AG08395 (cell line): ENCODE results near the gene SYNGR4.
"Not testable (repeated sequence)": the region's sequence is repeated elsewhere in the genome, so short reads cannot be mapped to it uniquely, and the experiment has no call there.

Experiments used
- DNase-seq: peaks from one replicate; pipeline ENCODE4 v3.0.0; 2012; ENCODE audit warnings: mixed read lengths, low spot score

Gene SYNGR4, protein sequence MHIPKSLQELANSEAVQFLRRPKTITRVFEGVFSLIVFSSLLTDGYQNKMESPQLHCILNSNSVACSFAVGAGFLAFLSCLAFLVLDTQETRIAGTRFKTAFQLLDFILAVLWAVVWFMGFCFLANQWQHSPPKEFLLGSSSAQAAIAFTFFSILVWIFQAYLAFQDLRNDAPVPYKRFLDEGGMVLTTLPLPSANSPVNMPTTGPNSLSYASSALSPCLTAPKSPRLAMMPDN

DNA sequence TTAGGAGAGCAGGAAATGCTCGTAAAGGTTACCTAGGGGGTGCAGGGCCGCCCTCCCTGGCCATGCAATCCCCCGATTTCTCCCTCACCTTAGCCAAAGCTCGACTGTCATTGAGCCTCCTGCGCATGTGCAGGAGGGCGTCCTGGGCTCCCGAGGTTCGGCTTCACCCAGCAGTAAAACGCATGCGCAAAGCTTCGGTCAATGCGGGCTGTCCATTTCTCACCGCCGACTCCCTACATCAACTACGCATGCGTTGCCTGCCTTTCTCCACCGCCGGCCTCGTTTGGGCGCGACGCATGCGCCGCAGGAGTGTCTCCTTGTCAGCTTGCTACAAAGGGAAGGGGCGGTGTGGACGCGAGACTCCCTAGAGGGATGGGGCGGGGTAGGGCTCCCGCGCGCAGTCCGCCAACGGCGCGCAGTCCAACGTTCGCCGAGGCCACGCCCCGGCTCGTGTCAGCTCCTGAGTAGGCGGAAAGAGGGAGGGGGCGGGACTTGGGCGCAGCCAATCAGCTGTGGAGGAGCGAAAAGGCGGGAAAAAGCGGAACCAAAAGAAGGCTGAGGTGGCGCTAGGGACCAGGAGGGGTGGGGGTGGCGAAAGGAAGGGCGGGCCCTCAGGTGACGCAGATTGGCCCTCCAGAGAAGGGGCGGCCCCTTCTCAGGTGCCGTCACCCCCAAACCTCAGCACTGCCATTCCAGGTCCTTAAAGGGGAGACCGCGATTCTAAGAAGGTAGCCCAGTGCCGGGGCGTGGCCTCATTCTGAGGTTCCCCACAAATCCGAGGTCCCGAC, at the start of gene SYNGR4, which contains the start of gene TMEM143:
Gene SYNGR4, plus strand, starts transcription at position 558 of the 788 bp plus-strand sequence. CDS start 1,476 bp downstream, outside the sequence.
Gene TMEM143, minus strand, starts transcription at position 131 of the 788 bp plus-strand sequence. Its CDS starts 20 bp downstream, at position 111.
- peak; percentile 100 for DNase-seq

DNA sequence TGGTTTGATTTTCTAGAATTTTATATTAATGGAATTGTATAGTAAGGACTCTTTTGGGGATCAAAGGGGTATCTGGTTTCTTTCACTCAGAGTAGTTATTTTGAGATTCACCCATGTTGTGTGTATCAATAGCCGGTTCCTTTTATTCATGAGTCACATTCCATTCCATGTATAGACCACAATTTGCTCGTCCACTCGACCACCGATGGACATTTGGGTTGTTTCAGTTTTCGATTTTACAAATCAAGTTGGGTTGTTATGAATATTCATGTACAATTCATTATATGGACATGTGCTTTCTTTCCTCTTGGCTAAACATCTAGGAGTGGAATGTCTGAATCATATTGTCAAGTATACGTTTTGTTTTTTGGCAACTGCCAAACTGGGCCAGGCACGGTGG, 48.5 kb upstream of the SYNGR4 start:
- no peak for DNase-seq

DNA sequence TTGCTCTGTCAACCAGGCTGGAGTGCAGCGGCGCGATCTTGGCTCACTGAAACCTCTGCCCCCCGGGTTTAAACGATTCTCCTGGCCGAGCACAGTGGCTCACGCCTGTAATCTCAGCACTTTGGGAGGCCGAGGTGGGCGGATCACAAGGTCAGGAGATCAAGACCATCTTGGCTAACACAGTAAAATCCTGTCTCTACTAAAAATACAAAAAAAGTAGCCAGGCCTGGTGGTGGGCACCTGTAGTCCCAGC, 46.5 kb upstream of the SYNGR4 start:
- DNase-seq, result not testable (repeated sequence)

DNA sequence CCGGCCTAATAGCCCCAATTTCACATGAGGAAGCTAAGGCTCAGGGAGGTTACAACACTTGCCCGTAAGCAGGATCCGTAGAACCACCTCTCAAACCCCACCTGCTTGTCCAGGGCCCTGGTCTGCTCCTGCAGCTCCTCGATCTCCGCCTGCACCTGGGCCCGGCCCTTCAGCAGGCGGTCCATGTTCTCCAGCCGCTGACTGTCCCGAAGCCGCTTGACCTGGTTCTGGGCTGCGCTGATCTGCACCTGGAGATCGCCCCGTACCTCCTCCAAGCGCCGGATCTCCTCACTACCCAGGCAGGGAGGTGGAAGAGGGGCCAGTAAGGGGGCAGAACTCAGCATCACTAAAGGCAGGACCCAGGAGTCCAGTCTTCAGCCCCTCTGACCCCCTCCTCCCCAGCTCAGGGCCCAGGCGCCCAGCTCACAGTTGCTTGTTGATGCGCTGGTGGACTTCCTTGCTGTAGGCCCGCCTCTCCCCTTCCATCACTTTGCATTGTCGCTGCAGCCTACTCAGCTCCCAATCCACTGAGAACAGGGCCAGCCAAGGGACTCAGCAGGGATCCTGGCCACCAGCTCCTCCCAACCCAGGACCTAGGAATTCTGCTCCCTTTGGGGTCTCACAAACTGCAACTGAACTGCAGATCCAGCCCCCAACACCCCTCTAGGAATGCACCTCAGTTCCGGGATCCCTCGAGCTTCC, 45.7 kb upstream of the SYNGR4 start:
- no peak for DNase-seq

DNA sequence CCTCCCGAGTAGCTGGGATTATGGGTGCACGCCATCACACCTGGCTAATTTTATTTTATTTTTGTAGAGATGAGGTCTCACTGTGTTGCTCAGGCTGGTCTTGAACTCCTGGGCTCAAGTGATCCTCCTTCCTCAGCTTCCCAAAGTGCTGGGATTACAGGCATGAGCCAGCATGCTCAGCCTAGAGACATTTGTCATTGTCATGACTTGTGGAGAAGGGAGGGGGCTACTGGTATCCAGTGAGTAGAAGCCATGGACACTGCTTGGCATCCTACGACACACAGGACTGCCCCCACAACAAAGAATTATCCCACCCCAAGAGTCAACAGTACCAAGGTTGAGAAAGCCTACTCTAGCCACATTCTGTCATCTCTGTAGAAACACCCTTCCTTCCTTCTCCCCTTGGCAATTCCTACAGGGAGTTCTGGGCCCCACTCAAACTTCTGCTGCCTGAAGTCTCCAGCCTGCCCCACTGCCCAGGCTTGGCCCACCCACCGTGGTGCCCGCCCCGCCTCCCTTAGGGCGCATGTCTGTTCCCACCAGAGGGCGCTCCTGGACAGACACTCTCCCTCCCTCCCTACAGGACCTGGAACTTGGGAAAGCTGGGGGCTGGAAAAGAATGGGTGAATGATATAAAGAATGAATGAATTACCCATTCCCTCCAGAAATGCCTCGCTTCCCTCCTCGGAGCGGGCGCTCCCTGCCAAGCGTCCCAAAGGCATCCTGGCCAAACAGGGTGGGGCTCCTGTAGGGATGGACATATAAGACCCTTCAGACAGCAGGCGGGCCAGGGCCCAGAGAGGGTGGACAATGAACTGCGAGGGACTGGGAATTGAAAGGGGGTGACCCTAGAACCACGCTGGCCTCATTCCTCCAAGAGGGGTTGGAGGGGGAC, 44.3 kb upstream of the SYNGR4 start:
- DNase-seq, result peak; percentile 72

DNA sequence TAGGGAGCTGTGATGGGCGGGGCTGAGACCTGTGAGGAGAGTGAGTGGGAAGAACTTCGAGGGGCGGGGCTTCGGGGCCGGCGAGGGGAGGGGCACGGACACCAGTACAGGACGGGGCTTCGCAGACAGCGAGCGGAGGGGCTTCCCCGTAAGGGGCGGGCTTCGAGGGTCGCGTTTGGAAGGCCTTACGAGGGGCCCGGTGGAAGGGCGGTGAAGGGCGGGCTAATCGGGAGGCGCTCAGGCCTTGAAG, 42.9 kb upstream of the SYNGR4 start:
- peak; percentile 90 for DNase-seq

DNA sequence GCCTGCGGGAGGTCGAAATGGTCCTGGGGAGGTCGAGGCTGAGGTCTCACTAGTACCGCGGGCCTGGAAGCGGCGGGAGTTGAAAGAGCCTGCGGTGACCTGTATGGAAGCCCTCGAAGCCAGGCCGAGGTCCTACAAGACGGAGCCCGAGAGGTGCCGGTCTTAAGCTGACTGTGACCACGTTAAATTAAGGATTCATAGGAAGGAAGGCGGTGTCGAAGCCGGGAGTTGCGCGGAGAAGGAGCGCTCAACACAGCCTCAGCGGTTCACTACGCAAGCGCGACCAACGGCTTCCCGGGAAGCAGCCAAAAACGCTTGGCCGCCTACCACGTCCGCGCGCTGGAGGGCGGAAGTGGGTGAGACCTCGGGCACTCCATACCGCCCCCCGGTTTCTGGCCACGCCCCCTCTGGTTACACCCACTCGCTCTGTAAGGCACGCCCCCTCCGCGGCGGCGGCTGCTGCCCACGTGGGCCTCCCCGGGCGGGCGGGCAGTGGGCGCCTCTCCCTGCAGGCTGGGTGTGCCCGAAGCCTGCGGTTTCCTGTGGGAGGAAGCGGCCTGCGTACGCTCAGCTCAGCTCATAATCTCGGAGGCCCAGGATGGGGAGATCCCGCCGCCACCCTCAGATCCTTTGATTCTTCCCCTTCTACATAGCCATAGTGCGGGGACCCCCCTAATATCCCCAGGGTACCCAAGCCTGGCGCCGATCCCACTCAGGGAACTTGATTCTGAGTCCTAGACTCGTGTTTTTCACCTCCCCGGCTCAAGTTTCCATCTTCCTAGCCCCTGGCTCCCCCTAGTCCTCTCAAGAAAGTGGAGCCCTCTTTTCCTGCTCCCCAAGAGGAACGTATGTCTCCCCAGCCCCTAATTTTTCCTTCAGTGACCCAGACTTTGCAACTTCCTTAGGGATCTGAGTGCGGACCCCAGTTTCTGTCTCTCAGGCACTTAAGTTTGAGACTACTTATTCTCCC, 42.3 kb upstream of the SYNGR4 start:
- peak; percentile 99 for DNase-seq

DNA sequence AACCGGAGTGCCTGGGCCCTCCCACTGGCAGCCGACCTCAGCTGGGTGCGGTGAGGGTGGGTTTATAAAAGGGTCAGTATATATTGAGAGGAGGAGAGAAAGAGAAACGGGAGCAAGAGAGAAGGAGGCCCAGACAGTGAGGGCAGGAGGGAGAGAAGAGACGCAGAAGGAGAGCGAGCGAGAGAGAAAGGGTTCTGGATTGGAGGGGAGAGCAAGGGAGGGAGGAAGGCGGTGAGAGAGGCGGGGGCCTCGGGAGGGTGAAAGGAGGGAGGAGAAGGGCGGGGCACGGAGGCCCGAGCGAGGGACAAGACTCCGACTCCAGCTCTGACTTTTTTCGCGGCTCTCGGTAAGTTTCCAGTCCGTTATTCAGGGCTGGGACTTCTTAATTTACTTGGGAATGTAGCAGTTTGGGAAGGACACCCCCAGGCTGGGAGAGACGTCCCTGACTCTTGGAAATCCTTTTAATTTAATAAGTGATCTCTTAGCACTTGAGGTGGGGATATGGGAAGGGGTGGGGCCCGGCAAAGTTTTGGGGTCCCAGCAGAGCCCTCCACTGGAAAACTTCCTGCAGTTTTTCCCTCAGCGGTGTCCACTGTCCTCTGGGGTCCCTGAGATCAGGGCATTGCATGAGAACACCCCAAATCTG, 38.8 kb upstream of the SYNGR4 start, which contains the start of gene EMP3:
Gene EMP3, plus strand, starts transcription at position 288 of the 646 bp plus-strand sequence. CDS start 1,293 bp downstream, outside the sequence.
- DNase-seq, result peak; percentile 88

DNA sequence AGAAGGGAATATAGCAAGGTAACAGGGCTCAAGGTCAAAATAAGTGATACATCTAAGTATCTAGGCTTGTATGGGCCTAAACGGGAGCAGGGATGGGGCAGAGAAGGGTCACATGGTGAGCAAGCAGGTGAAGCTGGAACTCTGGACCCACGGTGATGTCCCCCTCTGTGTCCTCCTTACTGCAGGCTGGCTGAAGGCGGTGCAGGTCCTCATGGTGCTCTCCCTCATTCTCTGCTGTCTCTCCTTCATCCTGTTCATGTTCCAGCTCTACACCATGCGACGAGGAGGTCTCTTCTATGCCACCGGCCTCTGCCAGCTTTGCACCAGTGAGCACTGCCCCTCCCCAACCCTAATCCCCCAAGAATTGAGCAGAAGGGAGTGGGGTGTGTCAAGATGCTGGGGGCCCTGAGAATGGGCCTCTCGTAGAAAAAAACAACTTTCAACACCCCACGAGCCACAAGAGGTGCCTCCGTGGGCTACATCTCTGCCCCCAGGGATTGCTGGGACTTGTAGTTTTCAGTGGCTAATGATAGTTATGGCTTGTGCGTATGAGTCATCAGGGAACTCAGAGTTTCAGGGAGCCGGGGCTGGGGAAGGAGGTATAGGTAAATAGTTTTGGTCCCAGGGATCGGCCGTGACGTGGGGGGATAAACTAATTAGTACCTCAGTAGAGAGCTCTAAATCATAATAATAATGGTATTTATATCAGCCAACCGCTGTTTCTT, 34.8 kb upstream of the SYNGR4 start:
- DNase-seq, result no peak

DNA sequence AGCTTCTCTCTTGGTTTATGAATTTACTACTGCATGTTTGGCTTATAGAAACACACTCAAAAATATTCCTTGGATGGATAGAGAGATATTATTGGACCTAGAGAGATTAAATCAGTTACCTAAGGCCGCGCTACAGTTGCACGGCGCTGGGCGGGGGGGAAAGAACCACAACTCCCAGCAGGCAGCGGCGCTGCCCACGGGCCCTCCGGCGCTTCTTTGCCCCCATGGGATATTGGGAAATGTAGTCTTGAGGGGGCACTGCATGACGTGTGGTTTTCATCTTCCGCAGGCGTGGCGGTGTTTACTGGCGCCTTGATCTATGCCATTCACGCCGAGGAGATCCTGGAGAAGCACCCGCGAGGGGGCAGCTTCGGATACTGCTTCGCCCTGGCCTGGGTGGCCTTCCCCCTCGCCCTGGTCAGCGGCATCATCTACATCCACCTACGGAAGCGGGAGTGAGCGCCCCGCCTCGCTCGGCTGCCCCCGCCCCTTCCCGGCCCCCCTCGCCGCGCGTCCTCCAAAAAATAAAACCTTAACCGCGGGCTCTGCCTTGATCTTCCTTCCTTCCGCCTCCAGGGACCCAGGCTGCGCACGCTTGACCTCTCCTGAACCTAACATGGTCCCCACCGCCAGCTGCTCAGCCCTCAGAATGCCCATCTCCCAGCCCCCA, 34.0 kb upstream of the SYNGR4 start:
- no peak for DNase-seq

DNA sequence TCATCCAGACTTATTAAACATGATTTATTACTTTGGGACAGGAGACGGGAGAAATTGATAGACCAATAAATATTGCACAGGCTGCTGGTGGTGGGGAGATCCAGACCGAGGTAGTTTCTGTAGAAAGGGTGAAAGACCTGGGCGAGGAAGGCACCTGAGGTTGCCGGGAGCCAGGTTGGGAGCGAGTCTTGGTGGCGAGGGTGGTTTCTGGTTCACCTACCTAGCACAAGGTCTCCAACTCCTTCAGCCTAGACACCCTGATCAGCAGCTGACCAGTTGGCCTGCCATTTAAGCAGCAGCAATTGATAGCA, 31.9 kb upstream of the SYNGR4 start:
- no peak for DNase-seq

DNA sequence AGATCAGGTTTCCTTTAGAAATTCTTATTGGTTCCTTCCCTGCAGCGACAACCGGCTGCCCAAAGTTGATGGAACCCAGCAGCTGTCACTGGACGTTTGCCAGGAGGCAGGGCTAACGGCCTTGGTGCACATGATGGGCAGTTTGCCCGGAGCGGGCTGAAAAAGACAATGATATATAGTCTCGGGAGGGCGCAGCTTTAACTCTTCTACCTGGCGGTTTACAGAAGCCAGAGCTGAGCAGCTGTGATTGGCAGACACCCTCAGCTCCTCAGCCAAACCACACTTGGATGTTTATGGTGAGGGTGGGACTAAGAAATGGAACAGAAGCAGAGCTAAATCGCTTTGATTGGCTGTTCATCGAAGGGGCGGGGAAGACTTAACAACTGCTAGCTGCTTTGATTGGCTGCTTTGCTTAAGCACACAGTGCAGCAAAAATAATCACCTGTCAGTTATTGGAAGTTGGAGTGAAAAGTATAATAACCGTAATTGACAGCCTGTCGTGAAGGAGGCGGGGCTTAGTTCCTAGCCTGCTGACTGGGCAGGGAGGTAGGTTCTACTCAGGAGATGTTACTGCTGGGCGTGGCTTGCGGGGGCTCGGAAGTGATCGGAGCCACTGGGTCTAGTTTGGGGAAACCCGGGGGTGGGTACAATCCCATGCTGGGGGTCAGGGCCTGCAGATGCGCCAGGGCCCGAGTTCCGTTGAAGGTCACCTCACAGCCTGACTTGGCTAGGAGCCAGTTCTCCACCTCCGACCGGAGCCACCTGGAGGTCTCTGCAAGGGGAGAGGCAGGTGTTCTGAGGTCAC, 31.3 kb upstream of the SYNGR4 start:
- DNase-seq, result peak; percentile 92

DNA sequence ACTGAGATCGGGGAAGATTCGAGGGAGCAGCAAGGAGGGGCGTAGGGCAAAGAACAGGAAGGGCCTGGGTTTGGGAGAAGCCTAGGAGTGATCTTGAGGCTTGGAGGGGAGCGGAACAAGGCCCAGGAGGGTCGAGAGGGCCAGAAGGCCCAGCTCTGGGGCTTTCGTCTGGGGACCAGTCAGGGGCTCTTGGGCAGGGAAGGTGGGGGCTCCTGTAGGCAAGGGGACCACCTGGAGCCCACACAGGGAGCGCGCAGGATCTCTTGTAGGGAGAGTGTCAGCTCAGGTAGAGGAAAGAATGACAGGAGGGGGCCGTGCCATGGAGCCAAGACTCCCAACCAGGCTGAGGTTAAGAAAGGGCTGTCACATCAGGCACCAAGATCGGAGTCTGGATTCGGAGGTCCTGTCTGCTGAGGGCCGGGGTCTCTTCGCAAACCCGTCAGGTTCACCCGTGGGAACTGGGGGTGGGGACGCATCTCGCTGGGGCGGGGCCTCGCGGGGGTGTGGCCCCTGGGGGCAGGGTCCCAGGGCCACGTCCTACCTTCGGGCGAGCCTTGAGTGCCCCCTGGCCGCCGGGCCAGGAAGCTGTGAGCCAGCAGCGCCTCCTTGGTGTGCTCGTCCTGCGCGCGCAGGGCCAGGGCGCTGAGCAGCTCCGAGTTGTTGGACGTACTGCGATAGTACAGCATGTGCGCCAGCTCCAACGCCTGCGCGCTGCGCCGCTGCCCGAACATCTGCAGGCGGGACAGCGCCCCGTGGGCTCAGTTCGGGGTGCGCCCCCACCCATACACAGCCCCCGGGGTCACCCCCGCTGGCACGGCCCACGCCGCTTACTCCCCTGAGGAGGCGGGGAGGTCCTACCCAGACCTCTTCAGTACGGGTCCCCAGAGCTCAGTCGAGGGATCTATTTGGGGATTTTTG, 30.4 kb upstream of the SYNGR4 start:
- DNase-seq, result peak; percentile 97

DNA sequence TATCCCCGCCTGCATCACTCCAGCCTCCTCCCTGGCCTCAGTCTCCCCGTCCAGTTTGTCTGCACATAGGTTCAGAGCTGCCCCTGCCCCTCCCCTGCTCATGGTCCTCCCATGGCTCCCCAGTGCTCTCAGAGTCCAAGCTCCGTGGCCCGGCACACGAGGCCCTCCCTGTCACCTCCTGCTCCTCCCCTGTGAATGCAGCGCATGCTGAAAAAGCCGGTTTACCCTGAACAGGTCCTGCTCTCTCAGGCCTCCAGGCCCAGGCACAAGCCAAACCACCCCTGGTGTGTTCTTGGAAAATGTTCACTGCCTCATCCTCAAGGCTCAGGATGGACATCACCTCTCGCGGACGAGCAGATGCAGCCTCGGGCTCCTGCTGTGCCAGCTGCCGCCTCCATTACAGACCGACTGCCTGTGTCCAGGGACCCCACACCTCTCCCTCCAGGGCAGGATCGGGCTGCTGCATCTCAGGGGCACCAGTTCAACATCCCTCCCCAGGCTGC, 25.9 kb upstream of the SYNGR4 start:
- DNase-seq, result no peak

DNA sequence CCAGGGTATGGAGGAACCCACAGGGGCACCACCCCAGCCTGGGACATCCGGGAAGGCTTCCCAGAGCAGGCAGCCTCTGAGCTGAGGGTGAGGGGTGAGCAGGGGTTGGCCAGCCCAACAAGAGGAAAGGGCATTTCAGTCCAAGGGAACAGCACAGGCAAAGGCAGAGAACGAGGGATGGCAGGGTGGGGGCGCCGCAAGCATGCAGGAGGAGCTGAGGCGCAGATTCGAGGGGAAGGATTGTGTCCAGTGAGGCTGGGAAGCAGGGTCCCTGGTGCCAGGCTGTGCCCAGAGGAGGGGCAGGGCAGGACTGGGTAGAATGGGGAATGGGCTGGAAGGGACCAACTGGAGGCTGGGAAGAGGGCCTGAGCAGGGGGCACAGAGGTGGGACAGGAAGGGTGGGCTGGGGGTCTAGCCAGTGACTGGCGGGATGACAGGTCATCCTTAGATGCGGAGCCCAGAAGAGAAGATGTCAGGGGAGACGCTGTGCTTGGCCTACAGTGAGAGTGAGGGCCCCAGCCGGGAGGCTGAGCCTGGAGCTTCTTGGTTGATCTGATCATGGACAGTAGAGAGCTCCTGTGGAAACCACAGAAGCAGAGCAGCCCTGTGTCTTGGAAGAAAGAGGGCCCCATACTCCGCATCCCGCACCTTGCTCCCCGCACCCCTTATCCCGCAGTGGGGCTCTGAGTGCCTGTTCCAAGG, 25.2 kb upstream of the SYNGR4 start:
- DNase-seq, result no peak

DNA sequence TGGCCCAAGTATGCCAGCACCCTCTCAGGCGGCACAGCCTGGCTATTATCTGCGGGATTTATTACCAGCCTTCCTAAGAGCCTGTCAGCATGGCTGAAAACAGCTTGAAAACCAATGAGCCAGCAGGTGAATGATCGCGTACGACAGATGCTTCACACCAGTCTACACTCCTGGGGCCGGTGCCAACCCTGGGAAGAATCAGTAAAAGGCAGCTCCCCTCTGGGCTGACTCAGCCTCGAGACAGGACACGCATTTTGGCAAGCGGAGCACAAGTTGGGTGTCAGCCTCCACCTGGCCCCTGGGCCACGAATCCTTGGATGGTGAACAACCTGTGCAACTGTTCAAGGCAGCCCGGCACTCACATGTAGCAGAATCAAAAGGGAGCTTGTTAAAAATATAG, 23.2 kb upstream of the SYNGR4 start:
- no peak for DNase-seq
